GM10266 (cell line): ENCODE measurements around the gene MLN.

Experiments
- DNase-seq: peaks from one replicate; pipeline ENCODE4 v3.0.0; 2012; ENCODE audit errors: extremely low spot score
- CTCF ChIP-seq: IDR thresholded peaks from 2 replicates; pipeline ENCODE4 v1.5.1; 2012; ENCODE audit warnings: mild to moderate bottlenecking, low read depth; ENCODE audit not compliant: control insufficient read depth, insufficient read depth; ENCODE audit errors: missing control alignments

Gene MLN

GRCh38 chr6:33761922-33762629, 41.7 kb downstream of the MLN start:
- DNase-seq, result peak; percentile 55
- TF ChIP-seq CTCF, result peak; percentile 65

GRCh38 chr6:33761581-33761921, 42.3 kb downstream of the MLN start:
- no peak for TF ChIP-seq CTCF
- no peak for DNase-seq

- DNase-seq, result no peak
These were observed 43.7 kb downstream of the MLN start for GRCh38 chr6:33759887-33760629.

GRCh38 chr6:33758815-33759216, 45.0 kb downstream of the MLN start:
- DNase-seq, result no peak
- TF ChIP-seq CTCF, result no peak

More at GRCh38 chr6:33759887-33760629, 43.7 kb downstream of the MLN start:
- no peak for TF ChIP-seq CTCF

GRCh38 chr6:33757906-33758305, 45.9 kb downstream of the MLN start:
- no peak for DNase-seq
- no peak for TF ChIP-seq CTCF

- TF ChIP-seq CTCF, result no peak
- no peak for DNase-seq
These were observed 46.7 kb downstream of the MLN start for GRCh38 chr6:33757113-33757512.

- no peak for TF ChIP-seq CTCF
- no peak for DNase-seq
These were observed 47.4 kb downstream of the MLN start for GRCh38 chr6:33756211-33756954.
